ENCODE data around the gene ONECUT1. TPM values are rescaled to one million over a fixed set of nuclear protein-coding genes. Genes with fewer than 3 reads are reported as not detected.

Gene ONECUT1
- total RNA-seq, 2 experiments from 2014 or later = not detected

GRCh38 chr15:52764731-52765130, 25.4 kb downstream of the ONECUT1 start:
- Mint-ChIP-seq H3K27me3 (peaks cover 36% of the 10 kb centered on the region), H3K4me1 (ENCODE audit: low read depth) (no peaks in the 10 kb centered on the region), H3K36me3 (ENCODE audit: low read depth) (no peaks in the 10 kb centered on the region), H3K9me3 (no peaks in the 10 kb centered on the region), H3K4me3 (no peak overlapping the region), H3K27ac (no peak overlapping the region)
- ATAC-seq (no peak), DNase-seq (no peak)
- POLR2A ChIA-PET = interaction anchor here (1.1 kb wide), 1 partner anchor 24 kb away, joined by 3 read pairs; no protein-coding TSS in a partner anchor
- intact Hi-C loops (cut with micrococcal nuclease) = no loop called here
- CTCF ChIA-PET = interaction anchor here (1.1 to 1.3 kb wide), 2 partner anchors 10 to 15 kb away, joined by 3 to 4 read pairs; no protein-coding TSS in a partner anchor
- TF ChIP-seq, protein P1, sequence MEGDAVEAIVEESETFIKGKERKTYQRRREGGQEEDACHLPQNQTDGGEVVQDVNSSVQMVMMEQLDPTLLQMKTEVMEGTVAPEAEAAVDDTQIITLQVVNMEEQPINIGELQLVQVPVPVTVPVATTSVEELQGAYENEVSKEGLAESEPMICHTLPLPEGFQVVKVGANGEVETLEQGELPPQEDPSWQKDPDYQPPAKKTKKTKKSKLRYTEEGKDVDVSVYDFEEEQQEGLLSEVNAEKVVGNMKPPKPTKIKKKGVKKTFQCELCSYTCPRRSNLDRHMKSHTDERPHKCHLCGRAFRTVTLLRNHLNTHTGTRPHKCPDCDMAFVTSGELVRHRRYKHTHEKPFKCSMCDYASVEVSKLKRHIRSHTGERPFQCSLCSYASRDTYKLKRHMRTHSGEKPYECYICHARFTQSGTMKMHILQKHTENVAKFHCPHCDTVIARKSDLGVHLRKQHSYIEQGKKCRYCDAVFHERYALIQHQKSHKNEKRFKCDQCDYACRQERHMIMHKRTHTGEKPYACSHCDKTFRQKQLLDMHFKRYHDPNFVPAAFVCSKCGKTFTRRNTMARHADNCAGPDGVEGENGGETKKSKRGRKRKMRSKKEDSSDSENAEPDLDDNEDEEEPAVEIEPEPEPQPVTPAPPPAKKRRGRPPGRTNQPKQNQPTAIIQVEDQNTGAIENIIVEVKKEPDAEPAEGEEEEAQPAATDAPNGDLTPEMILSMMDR (IDR thresholded peaks at IDR 0.05) = no peak

DNA sequence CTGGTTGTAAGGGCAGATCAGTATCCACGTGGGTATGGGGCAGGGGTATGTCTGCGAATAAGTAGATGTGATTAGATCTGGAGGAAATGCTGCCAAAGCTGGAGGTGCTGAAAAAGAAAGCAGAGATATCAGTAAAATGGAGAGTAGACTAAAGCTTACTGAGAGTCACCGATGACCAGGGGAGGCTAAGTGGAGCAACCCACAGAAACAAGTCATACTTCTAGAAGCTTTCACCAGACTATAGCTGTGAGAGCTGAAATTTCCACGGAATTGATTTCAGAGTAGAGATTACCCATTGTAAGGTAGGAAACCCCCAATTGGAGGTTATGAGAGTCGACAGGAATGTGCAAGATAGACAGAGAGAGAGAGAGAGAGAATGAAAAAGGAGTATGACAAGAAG, 27.5 kb downstream of the ONECUT1 start:
- no peak overlapping the region for H3K4me3 Mint-ChIP-seq
- H3K9me3 Mint-ChIP-seq = no peaks in the 10 kb centered on the region

GRCh38 chr15:52760562-52760961, 29.6 kb downstream of the ONECUT1 start:
- intact Hi-C loops (cut with micrococcal nuclease) = no loop called here
- CTCF ChIA-PET = no interaction called here
- DNase-seq = no peak
- no peaks in the 10 kb centered on the region for H3K9me3 Mint-ChIP-seq
- peaks cover 21% of the 10 kb centered on the region for H3K27me3 Mint-ChIP-seq
- no peaks in the 10 kb centered on the region for H3K4me1 Mint-ChIP-seq (ENCODE audit: low read depth)
- TF ChIP-seq, protein P1 (IDR thresholded peaks at IDR 0.05) = no peak
- no peaks in the 10 kb centered on the region for H3K36me3 Mint-ChIP-seq (ENCODE audit: low read depth)
- H3K4me3 Mint-ChIP-seq = no peak overlapping the region
- no peak for ATAC-seq
- H3K27ac Mint-ChIP-seq = no peak overlapping the region
- POLR2A ChIA-PET = no interaction called here

More for the DNA sequence above, 27.5 kb downstream of the ONECUT1 start:
- POLR2A ChIA-PET = no interaction called here
- intact Hi-C loops (cut with micrococcal nuclease) = no loop called here
- CTCF ChIA-PET = no interaction called here
- no peak for DNase-seq
- TF ChIP-seq, protein P1 (IDR thresholded peaks at IDR 0.05) = no peak
- Mint-ChIP-seq H3K4me1 (ENCODE audit: low read depth) (no peaks in the 10 kb centered on the region), H3K36me3 (ENCODE audit: low read depth) (no peaks in the 10 kb centered on the region), H3K27me3 (peaks cover 27% of the 10 kb centered on the region), H3K27ac (no peak overlapping the region)
- ATAC-seq = no peak

GRCh38 chr15:52759969-52760368, 30.2 kb downstream of the ONECUT1 start:
- ChIA-PET POLR2A (no interaction called here), CTCF (no interaction called here)
- ATAC-seq (no peak), DNase-seq (no peak)
- H3K27ac Mint-ChIP-seq = no peak overlapping the region
- intact Hi-C loops (cut with micrococcal nuclease) = no loop called here
- H3K9me3 Mint-ChIP-seq = no peaks in the 10 kb centered on the region
- H3K4me3 Mint-ChIP-seq = no peak overlapping the region
- no peaks in the 10 kb centered on the region for H3K4me1 Mint-ChIP-seq (ENCODE audit: low read depth)
- H3K36me3 Mint-ChIP-seq (ENCODE audit: low read depth) = no peaks in the 10 kb centered on the region
- TF ChIP-seq, protein P1 (IDR thresholded peaks at IDR 0.05) = no peak
- peaks cover 18% of the 10 kb centered on the region for H3K27me3 Mint-ChIP-seq

DNA sequence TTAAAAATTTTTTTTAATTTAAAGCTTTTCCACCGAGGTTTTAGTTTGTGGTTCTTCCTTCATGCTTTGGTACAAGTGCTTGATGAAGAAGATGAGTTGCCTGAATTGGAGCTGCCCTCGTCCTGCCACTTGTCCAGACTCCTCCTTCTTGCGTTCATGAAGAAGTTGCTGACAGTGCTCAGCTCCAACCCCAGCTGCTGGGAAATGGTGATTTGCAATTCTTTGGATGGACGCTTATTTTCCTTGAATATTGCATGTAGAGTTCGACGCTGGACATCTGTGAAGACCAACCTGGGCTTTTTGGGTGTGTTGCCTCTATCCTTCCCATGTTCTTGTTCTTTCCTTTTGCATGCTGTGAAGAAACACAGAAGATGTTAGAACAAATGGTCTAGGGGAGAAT, 32.6 kb downstream of the ONECUT1 start:
- intact Hi-C loops (cut with micrococcal nuclease) = no loop called here
- Mint-ChIP-seq H3K4me1 (ENCODE audit: low read depth) (no peaks in the 10 kb centered on the region), H3K27me3 (peaks cover 12% of the 10 kb centered on the region), H3K4me3 (no peak overlapping the region), H3K27ac (no peak overlapping the region), H3K36me3 (ENCODE audit: low read depth) (no peaks in the 10 kb centered on the region), H3K9me3 (no peaks in the 10 kb centered on the region)
- ATAC-seq (no peak), DNase-seq (no peak)
- ChIA-PET CTCF (interaction anchor here (1.2 to 1.5 kb wide), 3 partner anchors 22 to 501 kb away, joined by 3 to 4 read pairs (median 3); no protein-coding TSS in a partner anchor), POLR2A (no interaction called here)
- TF ChIP-seq, protein P1 (IDR thresholded peaks at IDR 0.05) = no peak

Data from activated CD8-positive, alpha-beta T cell treated with anti-CD3 and anti-CD28 coated beads for 36 hours (primary cell).